ENCODE measurements around the gene ZNF407.

ZNF407 gene

DNA sequence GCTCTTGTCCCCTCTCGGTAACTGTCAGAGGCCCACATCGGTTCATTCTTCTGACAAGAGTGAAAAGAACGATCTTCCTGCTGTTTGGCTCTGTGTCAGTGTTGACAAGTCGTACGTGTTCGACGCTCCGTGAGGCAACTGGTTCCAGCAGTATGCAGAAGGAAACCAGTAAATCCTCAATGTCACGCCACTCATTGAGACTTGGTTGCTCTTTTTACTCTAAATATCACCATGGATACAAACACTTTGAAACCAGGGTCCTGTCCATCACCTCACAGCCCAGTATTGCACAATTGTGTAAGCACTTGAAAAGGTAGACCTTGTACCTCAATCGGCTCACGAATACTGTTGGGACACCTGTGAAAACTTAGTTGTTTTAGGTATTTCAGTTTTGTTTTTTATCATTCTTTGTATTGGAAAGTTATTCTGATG is 136.4 kb downstream of the ZNF407 start:
- no peaks in the 10 kb centered on the region for H3K9me3 ChIP-seq (ENCODE audit: control insufficient read depth, insufficient read depth, low read length)
- no peak overlapping the region for H3K4me2 ChIP-seq (ENCODE audit: low read length)
- no peaks in the 10 kb centered on the region for H4K20me1 ChIP-seq (ENCODE audit: control insufficient read depth, insufficient read depth, low read depth, low read length)
- no peaks in the 10 kb centered on the region for H3K9me2 ChIP-seq (replicated peaks; ENCODE audit: control insufficient read depth, low read length)
- no peaks in the 10 kb centered on the region for H3F3A ChIP-seq (ENCODE audit: control insufficient read depth, insufficient read depth)
- H3K27me3 ChIP-seq (ENCODE audit: control insufficient read depth, low read length), result no peaks in the 10 kb centered on the region
- no peaks in the 10 kb centered on the region for H3K79me2 ChIP-seq (ENCODE audit: control insufficient read depth, low read length)
- no peaks in the 10 kb centered on the region for H3K36me3 ChIP-seq (ENCODE audit: control insufficient read depth, low read length)
- no peak overlapping the region for H3K4me3 ChIP-seq (ENCODE audit: low read length)
- H3K4me1 ChIP-seq (ENCODE audit: control insufficient read depth, low read length), result no peaks in the 10 kb centered on the region
- no peak overlapping the region for H3K27ac ChIP-seq (ENCODE audit: low read depth, low read length)
- TF ChIP-seq, protein P1, sequence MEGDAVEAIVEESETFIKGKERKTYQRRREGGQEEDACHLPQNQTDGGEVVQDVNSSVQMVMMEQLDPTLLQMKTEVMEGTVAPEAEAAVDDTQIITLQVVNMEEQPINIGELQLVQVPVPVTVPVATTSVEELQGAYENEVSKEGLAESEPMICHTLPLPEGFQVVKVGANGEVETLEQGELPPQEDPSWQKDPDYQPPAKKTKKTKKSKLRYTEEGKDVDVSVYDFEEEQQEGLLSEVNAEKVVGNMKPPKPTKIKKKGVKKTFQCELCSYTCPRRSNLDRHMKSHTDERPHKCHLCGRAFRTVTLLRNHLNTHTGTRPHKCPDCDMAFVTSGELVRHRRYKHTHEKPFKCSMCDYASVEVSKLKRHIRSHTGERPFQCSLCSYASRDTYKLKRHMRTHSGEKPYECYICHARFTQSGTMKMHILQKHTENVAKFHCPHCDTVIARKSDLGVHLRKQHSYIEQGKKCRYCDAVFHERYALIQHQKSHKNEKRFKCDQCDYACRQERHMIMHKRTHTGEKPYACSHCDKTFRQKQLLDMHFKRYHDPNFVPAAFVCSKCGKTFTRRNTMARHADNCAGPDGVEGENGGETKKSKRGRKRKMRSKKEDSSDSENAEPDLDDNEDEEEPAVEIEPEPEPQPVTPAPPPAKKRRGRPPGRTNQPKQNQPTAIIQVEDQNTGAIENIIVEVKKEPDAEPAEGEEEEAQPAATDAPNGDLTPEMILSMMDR (IDR thresholded peaks at IDR 0.05; ENCODE audit: low read depth, low read length, poor library complexity, severe bottlenecking), result no peak
- no peak for TF ChIP-seq EZH2phosphoT487 (IDR thresholded peaks at IDR 0.05; ENCODE audit: borderline replicate concordance, low read length)

DNA sequence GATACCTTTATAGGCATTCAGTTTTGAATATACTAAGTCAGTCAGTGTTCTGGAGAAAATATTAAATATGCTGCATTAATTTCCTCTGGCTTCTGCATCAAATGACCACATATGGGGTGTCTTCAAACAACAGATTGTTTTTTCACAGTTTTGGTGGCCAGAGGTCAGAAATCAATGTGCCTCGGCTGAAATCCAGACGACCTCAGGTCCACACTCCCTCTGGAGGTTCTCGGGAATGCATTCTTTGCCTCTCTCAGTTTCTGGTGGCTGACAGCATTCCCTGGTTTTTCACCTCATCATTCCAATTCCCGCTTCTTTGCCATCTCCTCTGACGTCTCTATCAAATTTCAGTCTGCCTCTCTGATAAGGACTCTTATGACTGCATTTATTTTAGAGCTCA is 142.3 kb downstream of the ZNF407 start:
- Histone ChIP-seq H3K4me1 (ENCODE audit: control insufficient read depth, low read length) (peaks cover 8% of the 10 kb centered on the region), H3K27me3 (ENCODE audit: control insufficient read depth, low read length) (no peaks in the 10 kb centered on the region), H3F3A (ENCODE audit: control insufficient read depth, insufficient read depth) (no peaks in the 10 kb centered on the region), H3K4me3 (ENCODE audit: low read length) (no peak overlapping the region), H3K9me3 (ENCODE audit: control insufficient read depth, insufficient read depth, low read length) (no peaks in the 10 kb centered on the region), H3K36me3 (ENCODE audit: control insufficient read depth, low read length) (no peaks in the 10 kb centered on the region), H3K4me2 (ENCODE audit: low read length) (no peak overlapping the region), H3K27ac (ENCODE audit: low read depth, low read length) (no peak overlapping the region), H3K79me2 (ENCODE audit: control insufficient read depth, low read length) (no peaks in the 10 kb centered on the region), H4K20me1 (ENCODE audit: control insufficient read depth, insufficient read depth, low read depth, low read length) (no peaks in the 10 kb centered on the region), H3K9me2 (replicated peaks; ENCODE audit: control insufficient read depth, low read length) (no peaks in the 10 kb centered on the region)
- no peak for TF ChIP-seq EZH2phosphoT487 (IDR thresholded peaks at IDR 0.05; ENCODE audit: borderline replicate concordance, low read length)
- TF ChIP-seq, protein P1 (IDR thresholded peaks at IDR 0.05; ENCODE audit: low read depth, low read length, poor library complexity, severe bottlenecking), result no peak

DNA sequence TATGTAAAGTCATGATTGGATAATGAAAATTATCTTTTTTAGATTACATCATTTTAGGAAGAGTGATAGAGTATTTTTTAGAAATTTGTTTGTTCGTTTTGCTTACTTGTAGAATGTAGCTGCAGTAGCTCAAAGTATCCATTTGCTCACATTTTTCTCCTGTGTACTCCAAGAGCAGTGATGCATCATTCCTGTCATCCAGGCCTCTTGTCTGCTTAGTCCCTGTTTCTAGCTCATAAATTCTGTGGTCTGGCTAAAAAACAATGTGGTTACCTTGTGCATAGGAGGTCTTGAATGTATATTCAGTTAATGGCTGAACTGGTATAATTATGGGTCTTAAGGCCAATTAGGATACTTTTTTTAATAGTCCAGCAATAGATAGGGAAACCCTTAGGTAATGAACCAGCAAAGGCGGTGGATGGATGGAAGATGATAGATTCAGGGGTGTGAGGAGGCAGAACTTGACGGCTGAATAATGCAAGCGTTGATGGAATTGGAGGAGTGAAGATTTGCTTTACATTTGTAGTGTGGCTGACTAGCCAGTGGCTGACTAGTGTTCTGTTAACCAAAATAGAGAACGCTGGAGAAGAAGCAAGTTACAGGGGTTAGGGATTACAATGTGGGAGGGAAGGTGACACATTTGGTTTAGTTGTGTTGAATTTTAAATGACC is 145.0 kb downstream of the ZNF407 start:
- H3K9me3 ChIP-seq (ENCODE audit: control insufficient read depth, insufficient read depth, low read length), result no peaks in the 10 kb centered on the region
- H3K36me3 ChIP-seq (ENCODE audit: control insufficient read depth, low read length), result no peaks in the 10 kb centered on the region
- H3K4me2 ChIP-seq (ENCODE audit: low read length), result no peak overlapping the region
- no peak overlapping the region for H3K27ac ChIP-seq (ENCODE audit: low read depth, low read length)
- H3K4me1 ChIP-seq (ENCODE audit: control insufficient read depth, low read length), result peaks cover 8% of the 10 kb centered on the region
- no peaks in the 10 kb centered on the region for H3K27me3 ChIP-seq (ENCODE audit: control insufficient read depth, low read length)
- H3K9me2 ChIP-seq (replicated peaks; ENCODE audit: control insufficient read depth, low read length), result no peaks in the 10 kb centered on the region
- H3K4me3 ChIP-seq (ENCODE audit: low read length), result no peak overlapping the region
- no peaks in the 10 kb centered on the region for H3F3A ChIP-seq (ENCODE audit: control insufficient read depth, insufficient read depth)
- no peak for TF ChIP-seq EZH2phosphoT487 (IDR thresholded peaks at IDR 0.05; ENCODE audit: borderline replicate concordance, low read length)
- TF ChIP-seq, protein P1 (IDR thresholded peaks at IDR 0.05; ENCODE audit: low read depth, low read length, poor library complexity, severe bottlenecking), result no peak
- H3K79me2 ChIP-seq (ENCODE audit: control insufficient read depth, low read length), result no peaks in the 10 kb centered on the region
- H4K20me1 ChIP-seq (ENCODE audit: control insufficient read depth, insufficient read depth, low read depth, low read length), result no peaks in the 10 kb centered on the region
